ENCODE data around the gene HTR2C.
"Not testable (repeated sequence)": the region's sequence is repeated elsewhere in the genome, so short reads cannot be mapped to it uniquely, and the experiment has no call there.

Gene HTR2C

GRCh38 chrX:114715096-114715495 is 131.2 kb downstream of the HTR2C start:
- no peak for DNase-seq

- no peak for DNase-seq
These were observed 134.0 kb downstream of the HTR2C start for GRCh38 chrX:114717921-114718320.

- no peak for DNase-seq
These were observed 182.7 kb downstream of the HTR2C start for GRCh38 chrX:114766541-114766940.

- peak; percentile 0 for DNase-seq
These were observed 190.8 kb downstream of the HTR2C start for GRCh38 chrX:114774691-114775090.

- DNase-seq = no peak
These were observed 199.0 kb downstream of the HTR2C start for GRCh38 chrX:114782925-114783324.

- DNase-seq = no peak
These were observed 203.2 kb downstream of the HTR2C start for GRCh38 chrX:114787061-114787460.

- DNase-seq = no peak
These were observed 213.6 kb downstream of the HTR2C start for GRCh38 chrX:114797494-114797893.

GRCh38 chrX:114798907-114799306 is 215.0 kb downstream of the HTR2C start:
- DNase-seq = peak; percentile 2

- peak; percentile 68 for DNase-seq
These were observed 216.8 kb downstream of the HTR2C start for GRCh38 chrX:114800719-114801118.

- DNase-seq = no peak
These were observed 235.6 kb downstream of the HTR2C start for GRCh38 chrX:114819509-114819908.

GRCh38 chrX:114841051-114841450 is 257.2 kb downstream of the HTR2C start:
- DNase-seq = no peak

GRCh38 chrX:114842181-114842580 is 258.3 kb downstream of the HTR2C start:
- DNase-seq = no peak

- no peak for DNase-seq
These were observed 305.6 kb downstream of the HTR2C start for GRCh38 chrX:114889481-114889880.

- no peak for DNase-seq
These were observed 319.7 kb downstream of the HTR2C start for GRCh38 chrX:114903618-114904017.

- no peak for DNase-seq
These were observed 321.4 kb downstream of the HTR2C start for GRCh38 chrX:114905251-114905650.

- no peak for DNase-seq
These were observed 323.2 kb downstream of the HTR2C start for GRCh38 chrX:114906984-114907510.

- peak; percentile 3 for DNase-seq
These were observed 340.5 kb downstream of the HTR2C start for GRCh38 chrX:114924423-114924822.

GRCh38 chrX:114924856-114925255 is 341.0 kb downstream of the HTR2C start:
- DNase-seq = peak; percentile 65

- no peak for DNase-seq
These were observed 346.3 kb downstream of the HTR2C start for GRCh38 chrX:114930227-114930626.

GRCh38 chrX:114932550-114932949 is 348.7 kb downstream of the HTR2C start:
- DNase-seq = no peak

GRCh38 chrX:114933291-114933690 is 349.4 kb downstream of the HTR2C start:
- not testable (repeated sequence) for DNase-seq

- DNase-seq = not testable (repeated sequence)
These were observed 353.2 kb downstream of the HTR2C start for GRCh38 chrX:114937090-114937489.

GRCh38 chrX:114952696-114953095 is 368.8 kb downstream of the HTR2C start:
- no peak for DNase-seq

All from fibroblast of upper back skin (primary cell).